K562 (cell line): Measurements from ENCODE around the gene RALY. TPM values are rescaled to one million over a fixed set of nuclear protein-coding genes. Genes with fewer than 3 reads are reported as not detected.

Experiments used
- CTBP1 ChIP-seq: fragments of 450-650 bp; IDR thresholded peaks from 2 replicates; pipeline ENCODE4 v1.6.1; 2016; ENCODE audit warnings: borderline replicate concordance
- EP300 ChIP-seq: IDR thresholded peaks from 2 replicates; pipeline ENCODE4 v1.6.1; 2012; ENCODE audit warnings: low read length, improper control_type of control experiment
- ETS2 ChIP-seq: IDR thresholded peaks from 2 replicates; pipeline ENCODE4 v1.6.1; 2016; ENCODE audit warnings: borderline replicate concordance, missing genetic modification characterization, mild to moderate bottlenecking, moderate library complexity, missing compliant biosample characterization; ENCODE audit not compliant: poor library complexity, severe bottlenecking
- EZH2 ChIP-seq: IDR thresholded peaks from 2 replicates; pipeline ENCODE4 v1.6.1; 2012; ENCODE audit warnings: low read depth, mild to moderate bottlenecking, inconsistent platforms, low read length, borderline replicate concordance
- MCM2 ChIP-seq: fragments of 450-650 bp; IDR thresholded peaks from 2 replicates; pipeline ENCODE4 v1.6.1; 2017; ENCODE audit warnings: low read depth, mild to moderate bottlenecking
- NEUROD1 ChIP-seq: fragments of 150-350 bp; IDR thresholded peaks from 2 replicates; pipeline ENCODE4 v1.6.1; 2014; ENCODE audit warnings: borderline replicate concordance, low read length, low read depth; ENCODE audit not compliant: partially characterized antibody
- RBM22 ChIP-seq: fragments of 200-400 bp; formaldehyde crosslinking; IDR thresholded peaks from 2 replicates; pipeline ENCODE4 v1.6.1; 2018; ENCODE audit warnings: low read length, low read depth; ENCODE audit not compliant: poor library complexity, severe bottlenecking
- SOX6 ChIP-seq: fragments of 450-650 bp; IDR thresholded peaks from 2 replicates; pipeline ENCODE4 v1.6.1; 2014; ENCODE audit warnings: mild to moderate bottlenecking
- SPI1 ChIP-seq: IDR thresholded peaks from 2 replicates; pipeline ENCODE4 v1.6.1; 2011; ENCODE audit warnings: low read depth, low read length, control low read depth, borderline replicate concordance
- TEAD4 ChIP-seq, 2 experiments: sonication (generic) in 1 of 2; formaldehyde crosslinking in 1 of 2; IDR thresholded peaks; 2 replicates each; pipeline versions ENCODE4 v1.6.1 to v1.8.0; 2012 to 2022; ENCODE audit warnings: borderline replicate concordance in 1 of 2, inconsistent platforms in 1 of 2, low read length in 1 of 2, mild to moderate bottlenecking in 1 of 2, missing genetic modification reagents in 1 of 2
- ZNF224 ChIP-seq: sonication (generic); formaldehyde crosslinking; IDR thresholded peaks from 2 replicates; pipeline ENCODE4 v1.8.0; 2022; ENCODE audit warnings: mild to moderate bottlenecking, missing genetic modification reagents
- ZNF274 ChIP-seq: IDR thresholded peaks from 2 replicates; pipeline ENCODE4 v1.6.1; 2011; ENCODE audit warnings: low read depth, mild to moderate bottlenecking, low read length, moderate library complexity, borderline replicate concordance
- ZNF764 ChIP-seq: fragments of 250-450 bp; sonication (Bioruptor Pico); IDR thresholded peaks from 2 replicates; pipeline ENCODE4 v1.4.0; 2020; ENCODE audit warnings: low read depth, mild to moderate bottlenecking, moderate library complexity
- polyA plus RNA-seq, 8 experiments: library from polyadenylated mRNA; depleted of rRNA in 4 of 8; stranded (reverse) in 5 of 8; unstranded in 3 of 8; fragments of >200 nt; fragmentation: Nextera tagmentation in 2 of 8; fragmentation: Illumina TruSeq in 1 of 8; extraction: Ambion mirVana in 2 of 8; extraction: Trizol in 1 of 8; gene quantifications; 2 replicates each; pipeline versions ENCODE4 v1.2.1 to v1.2.3, GENCODE V29; 2011 to 2014; ENCODE audit warnings: inconsistent platforms in 1 of 8, missing spikeins in 1 of 8
- total RNA-seq, 7 experiments: library from RNA; depleted of rRNA in 6 of 7; stranded (reverse); fragments of >200 nt in 6 of 7; fragmentation: Illumina TruSeq in 2 of 7; extraction: Trizol in 2 of 7; gene quantifications; 2 replicates each; pipeline versions ENCODE4 v1.2.1 to v1.2.3, GENCODE V29; 2011 to 2021; ENCODE audit warnings: low replicate concordance in 1 of 7
- TF ChIP-seq, protein P1 (sequence below): fragments of 250-450 bp; sonication (Bioruptor Pico); IDR thresholded peaks from 2 replicates; pipeline ENCODE4 v1.4.0; 2020; ENCODE audit warnings: mild to moderate bottlenecking, moderate library complexity
- TF ChIP-seq, protein P2 (sequence below): fragments of 250-450 bp; sonication (Bioruptor Pico); IDR thresholded peaks from 2 replicates; pipeline ENCODE4 v1.5.0; 2020; ENCODE audit warnings: mild to moderate bottlenecking, borderline replicate concordance
- TF ChIP-seq, protein P3 (sequence below): fragments of 250-450 bp; sonication (Bioruptor Pico); IDR thresholded peaks from 2 replicates; pipeline ENCODE4 v1.8.0; 2021; ENCODE audit warnings: moderate library complexity, mild to moderate bottlenecking, inconsistent platforms
- TF ChIP-seq, protein P4 (sequence below): sonication (generic); formaldehyde crosslinking; IDR thresholded peaks from 2 replicates; pipeline ENCODE4 v1.8.1; 2023; ENCODE audit warnings: mild to moderate bottlenecking, missing genetic modification reagents
- TF ChIP-seq, protein P5 (sequence below): fragments of 450-650 bp; IDR thresholded peaks from 2 replicates; pipeline ENCODE4 v1.6.1; 2016; ENCODE audit warnings: low read depth, mild to moderate bottlenecking, moderate library complexity

RALY gene
- total and polyA plus RNA-seq, 9 of the 15 experiments (the other 6 are each of a cell fraction or from before 2014, with no cell fraction given), result 0.80 to 207 (median 128) TPM

DNA sequence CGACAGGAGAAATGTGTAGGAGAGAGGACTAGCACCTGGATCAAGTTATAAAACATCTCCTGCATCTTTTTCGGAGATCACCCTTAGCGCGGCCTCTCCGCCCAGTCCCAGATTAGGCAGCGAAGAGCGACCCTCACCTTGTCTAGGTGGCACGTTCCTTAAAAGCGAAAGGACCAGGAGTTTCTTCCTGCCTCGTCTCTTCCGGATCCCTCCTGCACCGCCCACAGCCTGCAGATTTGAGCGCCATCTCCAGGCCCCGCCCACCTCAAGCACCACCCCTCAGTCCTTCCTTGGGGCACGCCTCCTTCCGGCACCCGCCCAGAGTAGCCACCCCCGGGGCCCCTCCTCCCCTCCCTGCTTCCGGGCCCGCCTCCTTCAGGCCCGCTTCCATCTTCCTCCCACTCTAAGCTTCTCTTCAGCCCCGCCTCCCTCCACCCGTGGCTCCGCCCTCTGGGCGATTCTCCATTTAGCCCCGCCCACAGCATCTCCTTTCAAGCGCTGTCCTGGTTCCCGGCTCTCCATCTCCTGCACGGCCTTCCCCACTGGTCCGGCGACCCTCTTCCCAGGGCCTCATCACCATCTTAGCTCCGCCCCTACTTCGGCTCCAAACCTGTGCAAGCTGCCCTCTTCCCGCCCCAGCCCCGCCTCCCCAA, 662 bp upstream of the RALY start (continued):
- TF ChIP-seq, protein P1, sequence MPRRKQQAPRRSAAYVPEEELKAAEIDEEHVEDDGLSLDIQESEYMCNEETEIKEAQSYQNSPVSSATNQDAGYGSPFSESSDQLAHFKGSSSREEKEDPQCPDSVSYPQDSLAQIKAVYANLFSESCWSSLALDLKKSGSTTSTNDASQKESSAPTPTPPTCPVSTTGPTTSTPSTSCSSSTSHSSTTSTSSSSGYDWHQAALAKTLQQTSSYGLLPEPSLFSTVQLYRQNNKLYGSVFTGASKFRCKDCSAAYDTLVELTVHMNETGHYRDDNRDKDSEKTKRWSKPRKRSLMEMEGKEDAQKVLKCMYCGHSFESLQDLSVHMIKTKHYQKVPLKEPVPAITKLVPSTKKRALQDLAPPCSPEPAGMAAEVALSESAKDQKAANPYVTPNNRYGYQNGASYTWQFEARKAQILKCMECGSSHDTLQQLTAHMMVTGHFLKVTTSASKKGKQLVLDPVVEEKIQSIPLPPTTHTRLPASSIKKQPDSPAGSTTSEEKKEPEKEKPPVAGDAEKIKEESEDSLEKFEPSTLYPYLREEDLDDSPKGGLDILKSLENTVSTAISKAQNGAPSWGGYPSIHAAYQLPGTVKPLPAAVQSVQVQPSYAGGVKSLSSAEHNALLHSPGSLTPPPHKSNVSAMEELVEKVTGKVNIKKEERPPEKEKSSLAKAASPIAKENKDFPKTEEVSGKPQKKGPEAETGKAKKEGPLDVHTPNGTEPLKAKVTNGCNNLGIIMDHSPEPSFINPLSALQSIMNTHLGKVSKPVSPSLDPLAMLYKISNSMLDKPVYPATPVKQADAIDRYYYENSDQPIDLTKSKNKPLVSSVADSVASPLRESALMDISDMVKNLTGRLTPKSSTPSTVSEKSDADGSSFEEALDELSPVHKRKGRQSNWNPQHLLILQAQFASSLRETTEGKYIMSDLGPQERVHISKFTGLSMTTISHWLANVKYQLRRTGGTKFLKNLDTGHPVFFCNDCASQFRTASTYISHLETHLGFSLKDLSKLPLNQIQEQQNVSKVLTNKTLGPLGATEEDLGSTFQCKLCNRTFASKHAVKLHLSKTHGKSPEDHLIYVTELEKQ, result no peak
- TF ChIP-seq NEUROD1 (no peak), SPI1 (0 out of 2 replicates have a peak, but pooled peaks have one; percentile 18), EZH2 (no peak), RBM22 (no peak), ZNF764 (no peak), ZNF274 (no peak), ZNF224 (CRISPR knock-in tag) (no peak), MCM2 (no peak), CTBP1 (peak; percentile 27; the same call in 1 of the 2 replicates), EP300 (no peak; the same call in 1 of the 2 replicates), ETS2 (tag) (no peak), TEAD4 (IDR thresholded peaks at IDR 0.05; ENCODE audit: low read length) (no peak), TEAD4 (CRISPR knock-in tag; IDR thresholded peaks at IDR 0.05; ENCODE audit: borderline replicate concordance) (no peak), SOX6 (0 out of 2 replicates have a peak, but pooled peaks have one; percentile 18)
- TF ChIP-seq, protein P2, sequence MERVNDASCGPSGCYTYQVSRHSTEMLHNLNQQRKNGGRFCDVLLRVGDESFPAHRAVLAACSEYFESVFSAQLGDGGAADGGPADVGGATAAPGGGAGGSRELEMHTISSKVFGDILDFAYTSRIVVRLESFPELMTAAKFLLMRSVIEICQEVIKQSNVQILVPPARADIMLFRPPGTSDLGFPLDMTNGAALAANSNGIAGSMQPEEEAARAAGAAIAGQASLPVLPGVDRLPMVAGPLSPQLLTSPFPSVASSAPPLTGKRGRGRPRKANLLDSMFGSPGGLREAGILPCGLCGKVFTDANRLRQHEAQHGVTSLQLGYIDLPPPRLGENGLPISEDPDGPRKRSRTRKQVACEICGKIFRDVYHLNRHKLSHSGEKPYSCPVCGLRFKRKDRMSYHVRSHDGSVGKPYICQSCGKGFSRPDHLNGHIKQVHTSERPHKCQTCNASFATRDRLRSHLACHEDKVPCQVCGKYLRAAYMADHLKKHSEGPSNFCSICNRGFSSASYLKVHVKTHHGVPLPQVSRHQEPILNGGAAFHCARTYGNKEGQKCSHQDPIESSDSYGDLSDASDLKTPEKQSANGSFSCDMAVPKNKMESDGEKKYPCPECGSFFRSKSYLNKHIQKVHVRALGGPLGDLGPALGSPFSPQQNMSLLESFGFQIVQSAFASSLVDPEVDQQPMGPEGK (CRISPR knock-in tag), result no peak
- TF ChIP-seq, protein P3, sequence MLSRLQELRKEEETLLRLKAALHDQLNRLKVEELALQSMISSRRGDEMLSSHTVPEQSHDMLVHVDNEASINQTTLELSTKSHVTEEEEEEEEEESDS (CRISPR knock-in tag), result no peak
- TF ChIP-seq, protein P4, sequence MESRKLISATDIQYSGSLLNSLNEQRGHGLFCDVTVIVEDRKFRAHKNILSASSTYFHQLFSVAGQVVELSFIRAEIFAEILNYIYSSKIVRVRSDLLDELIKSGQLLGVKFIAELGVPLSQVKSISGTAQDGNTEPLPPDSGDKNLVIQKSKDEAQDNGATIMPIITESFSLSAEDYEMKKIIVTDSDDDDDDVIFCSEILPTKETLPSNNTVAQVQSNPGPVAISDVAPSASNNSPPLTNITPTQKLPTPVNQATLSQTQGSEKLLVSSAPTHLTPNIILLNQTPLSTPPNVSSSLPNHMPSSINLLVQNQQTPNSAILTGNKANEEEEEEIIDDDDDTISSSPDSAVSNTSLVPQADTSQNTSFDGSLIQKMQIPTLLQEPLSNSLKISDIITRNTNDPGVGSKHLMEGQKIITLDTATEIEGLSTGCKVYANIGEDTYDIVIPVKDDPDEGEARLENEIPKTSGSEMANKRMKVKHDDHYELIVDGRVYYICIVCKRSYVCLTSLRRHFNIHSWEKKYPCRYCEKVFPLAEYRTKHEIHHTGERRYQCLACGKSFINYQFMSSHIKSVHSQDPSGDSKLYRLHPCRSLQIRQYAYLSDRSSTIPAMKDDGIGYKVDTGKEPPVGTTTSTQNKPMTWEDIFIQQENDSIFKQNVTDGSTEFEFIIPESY (CRISPR knock-in tag), result no peak
- TF ChIP-seq, protein P5, sequence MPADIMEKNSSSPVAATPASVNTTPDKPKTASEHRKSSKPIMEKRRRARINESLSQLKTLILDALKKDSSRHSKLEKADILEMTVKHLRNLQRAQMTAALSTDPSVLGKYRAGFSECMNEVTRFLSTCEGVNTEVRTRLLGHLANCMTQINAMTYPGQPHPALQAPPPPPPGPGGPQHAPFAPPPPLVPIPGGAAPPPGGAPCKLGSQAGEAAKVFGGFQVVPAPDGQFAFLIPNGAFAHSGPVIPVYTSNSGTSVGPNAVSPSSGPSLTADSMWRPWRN, result no peak
